Activated naive CD8-positive, alpha-beta T cell treated with anti-CD3 and anti-CD28 coated beads, Interleukin-2, amount 50 U/mL, for 24 hours (primary cell): ENCODE results near the gene SMG6.
A peak's percentile ranks its signal among the peaks of the same experiment; 100 is the strongest.
"Not testable (repeated sequence)": the region's sequence is repeated elsewhere in the genome, so short reads cannot be mapped to it uniquely, and the experiment has no call there.

ENCODE experiments used
- ATAC-seq: fragments of 150-1000 bp; cut with Tn5 transposase; one replicate; pipeline ENCODE4 v1.10.0; 2021
- DNase-seq: peaks from one replicate; pipeline ENCODE4 v3.0.0; 2021
- H3K27ac Mint-ChIP-seq: one replicate; pipeline ENCODE4 v1.8.0; 2021; ENCODE audit warnings: mild to moderate bottlenecking, mixed read lengths
- H3K27me3 Mint-ChIP-seq: one replicate; pipeline ENCODE4 v1.8.0; 2021; ENCODE audit warnings: mixed read lengths
- H3K36me3 Mint-ChIP-seq: one replicate; pipeline ENCODE4 v1.8.0; 2021; ENCODE audit warnings: low read depth, mixed read lengths
- H3K4me1 Mint-ChIP-seq: one replicate; pipeline ENCODE4 v1.8.0; 2021; ENCODE audit warnings: mixed read lengths
- H3K4me3 Mint-ChIP-seq: one replicate; pipeline ENCODE4 v1.8.0; 2021; ENCODE audit warnings: mild to moderate bottlenecking, moderate library complexity, mixed read lengths
- H3K9me3 Mint-ChIP-seq: one replicate; pipeline ENCODE4 v1.8.0; 2021; ENCODE audit warnings: mixed read lengths

The SMG6 gene

DNA sequence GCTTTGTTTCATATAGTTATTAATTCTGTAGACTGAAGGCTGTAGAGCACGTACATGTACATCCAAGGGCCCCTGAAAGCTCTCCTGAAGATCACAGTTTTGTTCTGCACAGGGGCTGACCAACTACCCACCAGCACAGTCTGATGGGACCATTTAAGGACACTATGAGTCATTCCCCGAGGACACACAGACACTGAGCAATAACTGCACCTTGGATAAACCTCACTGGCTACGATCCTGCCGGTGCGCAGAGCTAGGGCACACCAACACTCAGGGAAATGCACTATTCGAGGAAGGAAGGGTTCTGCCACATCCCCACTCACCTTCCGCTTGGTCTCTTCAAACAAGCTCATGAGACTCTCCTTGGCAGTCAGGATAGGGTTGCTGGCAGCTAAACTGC lies 20.3 kb downstream of the SMG6 start:
- H3K27ac Mint-ChIP-seq, result no peak overlapping the region
- H3K9me3 Mint-ChIP-seq, result no peaks in the 10 kb centered on the region
- no peak for DNase-seq
- H3K27me3 Mint-ChIP-seq, result no peaks in the 10 kb centered on the region
- peaks cover 45% of the 10 kb centered on the region for H3K36me3 Mint-ChIP-seq
- ATAC-seq, result no peak
- H3K4me3 Mint-ChIP-seq, result no peak overlapping the region
- H3K4me1 Mint-ChIP-seq, result peaks cover 22% of the 10 kb centered on the region

DNA sequence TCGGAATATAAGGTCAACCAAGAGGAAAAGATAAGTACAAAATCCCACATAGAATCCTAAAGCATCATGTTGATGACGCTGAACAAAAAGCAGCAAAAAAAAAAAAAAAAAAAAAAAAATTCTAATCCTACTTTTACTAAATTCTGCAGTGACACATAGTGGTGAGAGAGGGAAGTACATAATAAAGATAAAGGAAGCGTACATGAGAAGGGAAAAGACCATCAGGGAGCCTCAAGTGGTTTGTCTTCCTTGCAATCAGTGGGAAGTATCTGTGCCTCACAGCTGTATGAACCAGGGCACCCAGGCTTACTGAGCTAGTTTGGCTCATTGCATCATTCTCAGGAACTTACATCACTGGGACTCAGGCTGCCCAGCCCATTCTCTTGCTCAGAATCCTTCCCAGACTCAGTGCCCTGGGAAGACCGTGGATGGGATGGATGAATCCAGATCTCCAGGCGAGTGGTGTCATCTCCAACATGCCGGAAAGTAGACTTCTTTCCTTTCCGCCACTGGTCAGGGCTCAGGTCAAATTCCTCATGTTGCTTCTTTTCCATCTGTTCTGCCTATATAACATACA lies 21.2 kb downstream of the SMG6 start:
- no peak overlapping the region for H3K27ac Mint-ChIP-seq
- peak; percentile 63 for ATAC-seq
- H3K27me3 Mint-ChIP-seq, result no peaks in the 10 kb centered on the region
- H3K9me3 Mint-ChIP-seq, result no peaks in the 10 kb centered on the region
- H3K4me3 Mint-ChIP-seq, result no peak overlapping the region
- H3K36me3 Mint-ChIP-seq, result peaks cover 44% of the 10 kb centered on the region
- no peak for DNase-seq
- H3K4me1 Mint-ChIP-seq, result peaks cover 22% of the 10 kb centered on the region

DNA sequence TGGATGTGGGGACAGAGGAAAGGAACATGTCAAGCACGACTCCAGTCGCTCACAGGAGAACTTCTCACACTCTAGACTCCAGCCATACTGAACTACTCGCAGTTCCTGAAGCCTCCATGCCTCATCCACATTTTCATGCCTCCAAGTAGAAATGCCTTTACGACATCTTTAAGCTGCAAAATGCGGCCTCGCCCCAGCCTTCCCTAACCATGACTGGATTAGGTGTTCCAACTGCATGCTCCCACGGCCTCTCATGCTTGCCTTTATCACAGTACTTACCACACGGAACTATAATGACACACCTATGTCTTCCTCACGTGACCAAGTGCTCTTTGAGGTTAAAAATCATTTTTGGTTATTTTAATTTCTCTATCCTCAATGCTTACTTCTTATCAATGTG lies 23.9 kb downstream of the SMG6 start:
- ATAC-seq, result no peak
- no peak overlapping the region for H3K27ac Mint-ChIP-seq
- peaks cover 35% of the 10 kb centered on the region for H3K4me1 Mint-ChIP-seq
- DNase-seq, result no peak
- H3K4me3 Mint-ChIP-seq, result no peak overlapping the region
- H3K9me3 Mint-ChIP-seq, result no peaks in the 10 kb centered on the region
- peaks cover 49% of the 10 kb centered on the region for H3K36me3 Mint-ChIP-seq
- no peaks in the 10 kb centered on the region for H3K27me3 Mint-ChIP-seq

DNA sequence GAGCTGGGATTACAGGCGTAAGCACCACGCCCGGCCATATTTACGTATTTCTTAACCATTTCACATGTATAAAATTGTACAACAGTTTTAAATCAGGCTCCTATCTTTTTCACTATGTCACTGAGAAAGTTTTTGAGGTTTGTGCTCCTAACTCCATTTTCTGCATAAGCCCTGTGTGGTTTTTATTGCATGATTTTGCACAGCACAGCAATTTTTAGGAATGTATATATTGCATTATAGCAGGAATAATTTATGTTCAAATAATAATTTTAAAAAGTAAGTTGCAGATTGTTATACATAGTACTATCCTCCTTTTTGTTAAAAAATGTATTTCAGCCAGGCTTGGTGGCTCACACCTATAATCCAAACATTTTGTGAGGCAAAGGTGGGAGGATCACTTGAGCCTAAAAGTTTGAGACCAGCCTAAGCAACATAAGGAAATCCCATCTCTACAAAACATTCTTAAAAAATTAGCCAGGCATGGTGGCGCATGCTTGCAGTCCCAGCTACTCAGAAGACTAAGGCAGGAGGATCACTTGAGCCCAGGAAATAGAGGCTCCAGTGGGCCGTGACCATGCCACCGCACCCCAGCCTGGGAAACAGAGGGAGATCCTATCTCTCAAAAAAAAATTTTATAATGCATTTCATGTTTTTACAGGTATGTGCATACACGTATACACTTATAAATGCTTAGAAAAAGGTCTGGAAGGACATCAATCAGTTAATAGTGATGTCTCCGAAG lies 26.0 kb downstream of the SMG6 start:
- DNase-seq (no peak), ATAC-seq (no peak)
- no peak overlapping the region for H3K27ac Mint-ChIP-seq
- no peak overlapping the region for H3K4me3 Mint-ChIP-seq
- no peaks in the 10 kb centered on the region for H3K9me3 Mint-ChIP-seq
- peaks cover 43% of the 10 kb centered on the region for H3K4me1 Mint-ChIP-seq
- H3K27me3 Mint-ChIP-seq, result no peaks in the 10 kb centered on the region
- H3K36me3 Mint-ChIP-seq, result peaks cover 52% of the 10 kb centered on the region

DNA sequence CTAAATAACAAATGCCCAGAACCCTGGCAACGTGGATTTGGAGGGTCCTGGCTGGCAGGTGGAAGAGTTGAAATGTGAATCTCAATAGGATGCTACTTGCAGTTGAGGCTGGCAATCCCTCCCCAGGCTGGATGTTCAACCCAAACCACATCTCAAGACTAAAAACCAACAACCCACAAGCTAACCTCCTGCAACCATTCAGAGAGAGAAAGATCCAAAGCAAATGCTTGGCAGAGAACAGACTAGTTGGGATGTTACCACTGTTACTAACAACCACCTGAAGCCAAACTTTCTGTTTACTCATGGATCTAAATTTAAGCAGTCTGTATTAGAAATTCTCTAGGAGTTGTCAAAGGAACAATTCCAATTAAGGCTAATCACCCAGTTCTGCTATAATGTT lies 27.9 kb downstream of the SMG6 start:
- H3K4me3 Mint-ChIP-seq, result no peak overlapping the region
- H3K9me3 Mint-ChIP-seq, result no peaks in the 10 kb centered on the region
- H3K27ac Mint-ChIP-seq, result peak overlapping the region; percentile 18
- no peaks in the 10 kb centered on the region for H3K27me3 Mint-ChIP-seq
- ATAC-seq (no peak), DNase-seq (no peak)
- peaks cover 45% of the 10 kb centered on the region for H3K36me3 Mint-ChIP-seq
- peaks cover 49% of the 10 kb centered on the region for H3K4me1 Mint-ChIP-seq

DNA sequence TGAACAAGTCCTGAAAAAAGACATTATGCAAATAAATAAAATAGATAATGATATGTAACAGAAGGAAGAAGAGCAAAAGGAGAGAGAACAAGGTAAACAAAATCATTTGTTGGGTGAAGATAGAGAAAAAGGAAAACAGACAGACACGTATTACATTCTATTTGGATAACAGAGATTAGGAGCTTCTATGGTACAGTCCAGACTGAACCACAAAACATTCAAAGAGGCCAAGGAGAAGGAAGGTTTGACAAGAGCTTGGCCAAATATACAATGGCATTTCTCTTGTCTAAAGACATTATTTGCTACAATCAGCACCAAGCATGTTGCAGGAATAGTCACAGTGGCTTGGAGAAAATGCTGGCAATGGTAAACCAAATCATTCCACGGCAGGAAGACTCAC lies 29.2 kb downstream of the SMG6 start:
- Mint-ChIP-seq H3K27me3 (no peaks in the 10 kb centered on the region), H3K4me3 (no peak overlapping the region), H3K27ac (no peak overlapping the region), H3K36me3 (peaks cover 49% of the 10 kb centered on the region), H3K4me1 (peaks cover 59% of the 10 kb centered on the region), H3K9me3 (no peaks in the 10 kb centered on the region)
- ATAC-seq (no peak), DNase-seq (no peak)

DNA sequence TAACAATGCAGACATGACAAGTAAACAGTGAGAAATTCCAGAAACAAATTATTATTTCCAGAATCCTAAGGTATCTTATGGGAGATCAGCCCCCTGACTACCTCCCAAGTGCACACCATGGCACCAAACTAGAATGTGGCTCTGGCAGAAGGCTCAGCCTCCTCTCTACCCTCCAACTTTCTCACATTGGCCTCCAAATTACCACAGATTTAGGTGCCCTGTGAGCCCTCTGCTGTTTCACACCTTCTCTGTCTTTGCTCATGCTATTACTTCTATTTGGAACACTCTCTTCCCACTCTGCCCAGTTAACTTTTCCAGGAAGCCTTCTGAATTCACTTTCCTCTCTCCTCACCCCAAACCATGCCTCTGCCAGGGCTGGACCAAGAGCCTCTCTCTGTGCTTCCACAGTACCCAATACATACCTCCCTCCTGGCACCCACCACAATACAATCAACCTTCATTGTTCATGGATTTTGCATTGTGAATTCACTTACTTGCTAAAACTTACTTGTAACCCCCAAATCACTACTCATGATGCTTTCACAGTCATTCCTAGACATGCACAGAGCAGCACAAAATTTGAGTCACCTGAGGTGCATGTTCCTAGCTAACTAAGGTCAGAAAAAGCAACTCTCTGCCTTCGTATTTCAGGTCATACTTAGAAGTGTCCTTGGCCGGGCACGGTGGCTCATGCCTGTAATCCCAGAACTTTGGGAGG lies 31.4 kb downstream of the SMG6 start:
- H3K27ac Mint-ChIP-seq, result peak overlapping the region; percentile 86
- peaks cover 69% of the 10 kb centered on the region for H3K4me1 Mint-ChIP-seq
- H3K27me3 Mint-ChIP-seq, result no peaks in the 10 kb centered on the region
- H3K4me3 Mint-ChIP-seq, result peak overlapping the region; percentile 27
- DNase-seq (no peak), ATAC-seq (peak; percentile 78)
- H3K9me3 Mint-ChIP-seq, result no peaks in the 10 kb centered on the region
- H3K36me3 Mint-ChIP-seq, result peaks cover 44% of the 10 kb centered on the region

DNA sequence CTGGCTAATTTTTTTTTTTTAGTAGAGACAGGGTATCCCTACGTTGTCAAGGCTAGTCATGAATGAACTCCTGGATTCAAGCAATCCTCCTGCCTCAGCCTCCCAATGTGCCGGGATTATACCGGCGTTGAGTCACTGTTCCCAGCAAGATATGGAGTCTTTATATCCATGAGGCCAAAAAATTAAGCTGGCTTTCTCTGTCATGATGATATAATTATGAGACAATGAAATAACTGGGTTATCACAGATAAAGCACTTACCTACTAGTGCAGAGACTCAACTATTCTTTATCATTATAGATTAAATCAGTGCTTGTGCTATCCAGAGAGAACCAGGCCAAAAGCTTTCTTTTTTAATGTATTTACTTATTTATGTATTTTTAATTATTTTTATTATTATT lies 36.2 kb downstream of the SMG6 start:
- ATAC-seq (no peak), DNase-seq (no peak)
- Mint-ChIP-seq H3K27me3 (peaks cover 2% of the 10 kb centered on the region), H3K36me3 (peaks cover 42% of the 10 kb centered on the region), H3K9me3 (no peaks in the 10 kb centered on the region), H3K4me1 (peaks cover 87% of the 10 kb centered on the region), H3K27ac (peak overlapping the region; percentile 98), H3K4me3 (peak overlapping the region; percentile 74)

DNA sequence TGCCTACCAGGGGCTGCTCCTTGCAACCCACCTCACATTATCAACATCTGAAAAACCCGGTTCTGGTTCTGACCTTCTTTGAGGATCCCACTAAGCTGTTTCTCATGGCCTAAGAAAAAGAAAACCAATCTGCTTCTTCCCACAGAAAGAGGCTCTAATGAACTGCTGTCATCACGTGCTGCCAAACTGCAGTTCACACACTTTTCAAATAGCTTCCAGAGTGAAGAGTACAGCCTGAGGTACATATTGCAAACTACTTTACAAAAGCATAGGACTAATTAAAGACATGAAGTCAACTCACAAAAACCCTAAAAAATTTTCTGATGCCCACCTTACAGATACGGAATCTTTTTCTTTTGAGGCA lies 36.7 kb downstream of the SMG6 start:
- peaks cover 2% of the 10 kb centered on the region for H3K27me3 Mint-ChIP-seq
- peak overlapping the region; percentile 74 for H3K4me3 Mint-ChIP-seq
- H3K9me3 Mint-ChIP-seq, result no peaks in the 10 kb centered on the region
- peaks cover 87% of the 10 kb centered on the region for H3K4me1 Mint-ChIP-seq
- H3K36me3 Mint-ChIP-seq, result peaks cover 40% of the 10 kb centered on the region
- DNase-seq (no peak), ATAC-seq (no peak)
- peak overlapping the region; percentile 98 for H3K27ac Mint-ChIP-seq

DNA sequence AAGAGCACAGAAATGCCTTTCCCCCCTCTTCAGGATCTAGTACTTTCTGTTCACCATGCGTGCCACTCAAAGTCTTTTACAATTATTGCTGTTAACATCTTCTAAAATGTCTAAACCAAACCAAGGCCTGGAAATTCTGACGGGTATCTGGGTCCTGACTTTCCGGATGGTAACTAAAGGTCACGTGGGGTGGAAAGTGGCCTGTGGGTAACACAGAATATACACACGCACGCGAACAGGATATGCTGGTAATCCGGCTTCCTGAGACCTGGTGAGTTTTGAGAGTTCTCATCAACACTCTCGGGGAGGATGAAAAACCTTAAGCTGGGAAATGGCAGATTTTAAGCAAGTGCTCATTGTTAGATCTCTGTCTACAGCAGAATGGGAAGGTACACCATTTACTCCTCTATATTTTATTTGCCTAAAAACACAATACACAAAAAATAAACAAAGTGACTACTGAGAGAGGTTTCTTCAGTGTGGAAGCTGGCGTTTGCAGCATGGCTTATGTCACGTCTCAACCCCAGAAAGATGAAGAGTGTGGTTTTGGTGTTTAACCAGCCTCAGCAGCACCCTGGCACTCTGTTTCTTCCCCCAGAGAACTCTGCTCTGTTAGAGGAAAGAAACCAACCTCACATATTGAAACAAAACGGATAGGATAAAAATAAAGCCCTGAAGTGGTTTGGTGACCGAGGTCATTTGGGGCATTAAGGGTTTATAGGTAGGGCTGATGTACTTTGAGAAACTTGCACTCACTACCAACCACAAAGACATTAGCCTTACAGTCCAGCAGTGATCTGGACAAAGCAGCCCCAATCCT lies 37.3 kb downstream of the SMG6 start:
- peak overlapping the region; percentile 74 for H3K4me3 Mint-ChIP-seq
- no peaks in the 10 kb centered on the region for H3K9me3 Mint-ChIP-seq
- H3K36me3 Mint-ChIP-seq, result peaks cover 43% of the 10 kb centered on the region
- H3K4me1 Mint-ChIP-seq, result peaks cover 90% of the 10 kb centered on the region
- H3K27ac Mint-ChIP-seq, result peak overlapping the region; percentile 98
- ATAC-seq (peak; percentile 83), DNase-seq (peak; percentile 82)
- H3K27me3 Mint-ChIP-seq, result peaks cover 2% of the 10 kb centered on the region

DNA sequence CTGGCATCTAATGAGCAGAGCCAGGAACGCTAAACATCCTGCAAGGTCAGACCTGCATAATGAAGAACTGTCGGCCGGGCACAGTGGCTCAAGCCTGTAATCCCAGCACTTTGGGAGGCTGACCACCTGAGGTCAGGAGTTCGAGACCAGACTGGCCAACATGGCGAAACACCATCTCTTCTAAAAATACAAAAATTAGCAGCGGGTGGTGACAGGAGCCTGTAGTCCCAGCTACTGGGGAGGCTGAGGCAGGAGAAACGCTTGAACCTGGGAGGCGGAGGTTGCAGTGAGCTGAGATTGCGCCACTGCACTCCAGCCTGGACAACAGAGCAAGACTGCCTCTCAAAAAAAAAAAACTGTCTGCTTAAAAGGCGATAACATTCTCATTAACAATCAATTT lies 38.4 kb downstream of the SMG6 start:
- peak overlapping the region; percentile 74 for H3K4me3 Mint-ChIP-seq
- DNase-seq, H3K9me3 Mint-ChIP-seq, H3K27me3 Mint-ChIP-seq, ATAC-seq: not testable (repeated sequence)
- peaks cover 37% of the 10 kb centered on the region for H3K36me3 Mint-ChIP-seq
- H3K4me1 Mint-ChIP-seq, result peaks cover 90% of the 10 kb centered on the region
- H3K27ac Mint-ChIP-seq, result peak overlapping the region; percentile 98

DNA sequence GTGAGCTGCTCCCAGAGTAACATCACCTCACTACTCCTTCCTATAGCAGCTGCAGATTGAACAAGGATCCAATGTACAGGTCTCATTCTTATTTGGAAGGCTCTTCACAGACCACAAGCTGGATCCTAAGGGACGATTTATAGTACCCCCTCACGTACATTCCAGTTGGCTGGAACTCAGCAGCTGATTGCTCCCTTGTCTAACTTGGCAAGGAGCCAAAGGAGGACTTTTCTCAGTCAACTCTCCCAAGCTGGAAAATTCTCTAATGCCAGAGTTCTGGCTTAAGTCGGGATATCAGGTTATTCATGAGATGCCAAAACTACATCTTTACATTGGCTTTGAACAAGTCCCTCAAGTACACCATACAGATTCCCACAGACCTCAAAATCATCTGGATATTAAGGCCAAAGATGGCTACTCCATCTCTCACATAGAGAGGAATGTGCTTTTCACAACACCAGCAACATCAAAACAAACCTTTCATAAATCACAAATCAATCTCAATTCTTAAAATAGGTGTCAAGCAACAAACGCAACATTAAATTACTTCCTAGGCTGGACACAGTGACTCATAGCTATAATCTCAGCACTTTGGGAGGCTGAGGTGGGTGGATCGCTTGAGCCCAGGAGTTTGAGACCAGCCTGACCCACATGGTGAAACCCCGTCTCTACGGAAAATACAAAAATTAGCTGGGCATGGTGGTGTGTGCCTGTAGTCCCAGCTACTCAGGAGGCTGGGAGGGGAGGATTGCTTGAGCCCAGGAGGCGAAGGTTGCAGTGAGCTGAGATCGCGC lies 39.3 kb downstream of the SMG6 start:
- no peak for DNase-seq
- peaks cover 90% of the 10 kb centered on the region for H3K4me1 Mint-ChIP-seq

DNA sequence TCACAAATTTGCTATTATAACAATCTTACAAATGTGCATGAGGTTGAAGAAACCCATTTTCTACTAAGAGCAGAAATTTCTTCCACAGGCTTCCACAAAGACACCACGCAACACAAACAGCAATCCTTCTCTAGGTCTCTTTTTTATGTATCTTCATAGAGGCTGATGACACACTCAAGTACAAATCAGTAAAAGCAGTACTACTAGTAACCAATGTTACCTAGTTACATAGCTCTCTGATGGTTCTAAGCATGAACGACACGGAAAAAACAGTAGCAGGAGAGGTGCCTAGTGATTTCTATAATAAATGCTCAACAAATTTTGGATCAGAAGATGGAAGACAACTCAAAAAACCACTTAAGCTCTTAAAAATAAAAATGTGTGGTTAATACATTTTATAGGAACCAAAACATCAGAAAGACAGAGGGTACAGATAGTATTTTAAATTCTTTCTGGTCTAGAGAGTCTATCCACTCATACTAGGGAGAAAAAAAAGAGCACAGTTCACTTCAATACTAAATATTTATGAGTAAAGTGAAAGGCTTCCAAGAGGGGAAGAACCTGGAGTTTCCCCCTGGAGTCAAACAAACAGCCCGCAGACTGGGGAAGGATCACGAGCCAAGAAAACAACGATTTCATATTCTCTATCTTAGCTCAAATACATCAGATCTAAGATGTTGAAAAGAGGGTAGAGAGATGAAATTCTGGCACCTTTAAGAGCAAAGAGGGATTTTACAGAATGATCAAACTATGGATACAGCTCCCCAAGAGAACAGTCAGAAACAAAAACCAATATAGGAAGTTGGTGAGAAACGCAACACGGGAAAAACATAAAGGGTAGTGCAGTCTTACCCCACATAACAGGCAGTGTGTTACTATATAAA lies 40.2 kb downstream of the SMG6 start:
- H3K27me3 Mint-ChIP-seq, result peaks cover 2% of the 10 kb centered on the region
- peak overlapping the region; percentile 98 for H3K27ac Mint-ChIP-seq
- no peak for DNase-seq
- peaks cover 96% of the 10 kb centered on the region for H3K4me1 Mint-ChIP-seq
- H3K36me3 Mint-ChIP-seq, result peaks cover 32% of the 10 kb centered on the region
- no peaks in the 10 kb centered on the region for H3K9me3 Mint-ChIP-seq
- H3K4me3 Mint-ChIP-seq, result peak overlapping the region; percentile 74
- ATAC-seq, result peak; percentile 30

More for the DNA sequence above, 39.3 kb downstream of the SMG6 start:
- peak overlapping the region; percentile 98 for H3K27ac Mint-ChIP-seq
- no peak for ATAC-seq
- peak overlapping the region; percentile 74 for H3K4me3 Mint-ChIP-seq
- no peaks in the 10 kb centered on the region for H3K9me3 Mint-ChIP-seq
- peaks cover 29% of the 10 kb centered on the region for H3K36me3 Mint-ChIP-seq
- H3K27me3 Mint-ChIP-seq, result peaks cover 2% of the 10 kb centered on the region
